Measurements from ENCODE around the gene ARL13B.

DNA sequence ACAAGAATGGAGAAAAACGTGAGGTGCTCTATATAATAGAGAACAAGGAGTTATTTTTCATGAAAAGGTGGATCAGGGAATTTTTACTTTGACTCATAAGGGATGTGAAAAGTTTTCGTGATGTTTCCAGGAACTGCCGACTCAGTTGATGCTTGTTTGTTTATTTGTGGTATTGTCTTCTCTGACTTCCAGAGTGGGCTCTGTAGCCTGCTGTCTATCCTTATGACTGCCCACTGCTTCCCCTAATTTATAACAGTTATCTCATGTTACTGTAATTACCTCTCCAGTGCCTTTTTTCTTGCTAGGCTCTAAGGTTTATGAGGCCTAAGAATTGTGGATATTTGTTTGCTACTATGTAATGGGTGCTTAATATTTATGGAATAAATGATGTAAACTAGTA is 12.3 kb downstream of the ARL13B start:
- no peak for TF ChIP-seq YY1 (IDR thresholded peaks at IDR 0.05; ENCODE audit: insufficient read depth, insufficient read length)
- TF ChIP-seq ZNF274 (IDR thresholded peaks at IDR 0.05; ENCODE audit: low read depth, low read length), result no peak
- no peak for TF ChIP-seq SUZ12 (IDR thresholded peaks at IDR 0.05; ENCODE audit: extremely low read depth, insufficient read depth, insufficient read length)
